ENCODE measurements around the gene MON2. TPM values are rescaled to one million over a fixed set of nuclear protein-coding genes. Genes with fewer than 3 reads are reported as not detected.
A peak's percentile ranks its signal among the peaks of the same experiment; 100 is the strongest.

MON2 gene
- polyA plus RNA-seq, 1 experiment = 7.8 TPM

DNA sequence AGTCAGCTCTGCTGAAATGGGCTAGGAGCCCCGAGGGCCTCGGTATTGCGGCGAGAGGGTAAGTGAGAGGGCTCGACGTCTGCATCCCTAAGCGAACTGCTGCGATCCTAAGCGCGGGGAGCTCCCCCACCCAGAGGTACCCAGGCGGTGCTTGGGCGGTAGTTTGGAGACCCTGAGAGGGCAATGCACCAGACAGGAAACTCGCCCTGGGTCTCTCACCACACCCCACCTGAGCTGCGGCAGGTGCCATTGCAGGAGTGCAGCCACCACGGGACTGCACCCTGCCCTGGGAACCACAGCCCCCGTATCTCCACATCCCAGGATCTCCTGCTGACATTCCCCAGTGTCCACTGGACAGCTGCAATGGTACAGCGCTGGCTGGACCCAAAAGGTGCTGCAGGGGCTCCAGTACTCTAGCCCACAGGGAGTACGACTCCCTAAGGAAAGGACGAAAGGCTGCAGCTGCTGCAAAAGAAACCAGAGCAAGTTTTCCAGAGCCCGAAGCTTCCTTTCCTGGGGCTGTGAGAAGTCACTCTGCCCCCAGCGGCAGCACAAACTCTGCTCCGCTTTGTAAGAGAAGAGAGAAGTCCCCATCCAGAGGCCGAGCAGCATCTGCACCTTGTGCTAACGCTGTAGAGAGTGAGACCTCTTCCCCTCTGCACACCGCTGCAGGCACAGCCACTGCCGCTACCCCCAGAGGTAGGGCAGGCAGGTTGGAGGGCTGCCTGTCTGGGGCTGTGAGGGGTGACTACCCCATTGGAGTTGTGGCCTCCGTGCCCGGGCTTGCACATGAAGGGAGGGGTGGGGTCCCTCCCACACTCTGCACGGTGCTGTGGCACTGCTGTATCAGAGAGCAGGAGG lies 31.1 kb upstream of the MON2 start:
- peak overlapping the region; percentile 45 for H3K4me3 ChIP-seq (ENCODE audit: low read depth, low read length)
- peaks cover 9% of the 10 kb centered on the region; the same call in 1 of the 2 replicates for H3K27me3 ChIP-seq (ENCODE audit: control insufficient read depth, insufficient read depth, low read length)
- ChIA-PET POLR2A (no interaction called here), CTCF (interaction anchor here (0.7 to 5.1 kb wide), 22 partner anchors 9 to 633 kb away, joined by 3 to 97 read pairs (median 6); partner anchors contain the start of gene MON2)
- TF ChIP-seq CTCF (IDR thresholded peaks at IDR 0.05; ENCODE audit: insufficient read depth, low read depth, low read length) = peak; percentile 77
- H3K36me3 ChIP-seq (ENCODE audit: control insufficient read depth, insufficient read depth, low read length) = no peaks in the 10 kb centered on the region
- DNase-seq (ENCODE audit: low read depth) = no peak

DNA sequence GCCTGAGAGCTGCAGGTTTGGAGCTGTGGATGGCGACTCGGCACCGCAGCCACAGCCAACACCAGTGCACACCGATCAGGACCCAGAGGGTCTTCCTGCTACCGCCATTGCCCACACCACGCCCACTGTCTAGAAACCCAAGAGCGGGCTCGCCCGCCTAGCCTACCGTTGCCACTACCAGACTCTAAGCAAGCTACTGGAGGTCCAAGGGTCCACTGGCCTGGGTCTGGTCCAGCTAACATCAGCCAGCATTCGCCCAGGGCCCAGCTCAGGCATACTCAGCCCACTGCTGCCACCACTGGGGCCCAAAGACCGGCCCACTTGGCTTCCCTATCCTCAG lies 30.5 kb upstream of the MON2 start:
- DNase-seq (ENCODE audit: low read depth) = no peak
- TF ChIP-seq CTCF (IDR thresholded peaks at IDR 0.05; ENCODE audit: insufficient read depth, low read depth, low read length) = no peak
- no peak overlapping the region for H3K4me3 ChIP-seq (ENCODE audit: low read depth, low read length)
- peaks cover 9% of the 10 kb centered on the region; the same call in 1 of the 2 replicates for H3K27me3 ChIP-seq (ENCODE audit: control insufficient read depth, insufficient read depth, low read length)
- CTCF ChIA-PET = interaction anchor here (0.6 to 5.1 kb wide), 16 partner anchors 10 to 632 kb away, joined by 3 to 97 read pairs (median 5); partner anchors contain the start of gene MON2
- POLR2A ChIA-PET = no interaction called here
- H3K36me3 ChIP-seq (ENCODE audit: control insufficient read depth, insufficient read depth, low read length) = no peaks in the 10 kb centered on the region

DNA sequence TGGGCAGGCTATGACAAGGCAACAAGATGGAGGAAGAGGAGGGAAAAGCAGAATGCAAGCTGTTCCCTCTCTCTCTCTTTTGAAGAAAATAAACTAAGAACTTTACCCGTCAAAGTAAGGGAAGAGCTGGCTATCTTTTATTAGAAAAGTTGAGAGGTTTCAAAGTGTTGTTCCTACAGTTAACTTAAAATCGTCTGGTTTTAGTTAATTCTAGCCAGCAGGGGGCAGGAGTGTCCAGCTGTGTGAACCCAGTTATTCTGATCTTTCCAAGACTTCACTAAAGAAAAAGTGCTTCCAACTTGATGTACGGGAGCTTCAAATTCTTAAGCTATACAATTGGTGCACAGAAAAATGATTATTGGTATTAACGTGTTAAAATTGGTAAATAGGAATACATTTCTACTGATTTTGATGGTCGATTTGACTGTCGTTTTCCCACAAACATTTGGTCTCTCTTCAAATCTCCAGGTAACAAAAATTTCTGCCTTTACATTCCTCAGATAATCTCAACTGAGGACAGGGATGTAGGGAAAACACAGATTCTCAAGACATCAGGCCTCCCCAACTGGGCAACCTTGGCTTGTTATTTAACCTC lies 28.4 kb upstream of the MON2 start:
- H3K36me3 ChIP-seq (ENCODE audit: control insufficient read depth, insufficient read depth, low read length) = no peaks in the 10 kb centered on the region

DNA sequence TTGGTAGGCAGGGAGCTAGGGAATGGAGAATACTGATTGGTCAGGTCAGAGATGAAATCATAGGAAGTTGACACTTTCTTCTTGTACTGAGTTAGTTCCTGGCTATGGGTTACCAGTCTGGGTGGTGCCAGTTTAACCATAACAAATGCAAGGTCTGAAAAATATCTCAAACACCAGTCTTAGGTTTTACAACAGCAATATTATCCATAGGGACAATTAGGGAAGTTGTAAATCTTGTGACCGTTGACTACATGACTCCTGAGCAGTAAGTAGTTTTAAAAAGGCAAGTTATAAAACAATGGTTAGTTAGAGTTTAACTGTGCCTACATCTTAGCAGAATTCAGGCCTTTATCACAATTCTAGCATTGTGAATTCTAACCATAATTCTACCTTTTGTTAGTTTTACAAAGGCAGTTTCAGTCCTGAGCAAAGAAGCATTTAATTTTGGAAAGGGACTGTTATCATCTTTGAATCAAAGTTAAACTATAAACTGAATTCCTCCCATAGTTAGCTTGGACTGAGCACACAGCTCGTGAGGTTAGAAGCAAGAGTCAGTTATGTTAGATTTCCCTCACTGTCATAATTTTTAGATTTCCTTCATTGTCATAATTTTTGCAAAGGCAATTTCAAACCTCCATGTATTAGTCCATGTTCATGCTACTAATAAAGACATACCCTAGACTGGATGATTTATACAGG lies 19.7 kb upstream of the MON2 start:
- POLR2A ChIA-PET = no interaction called here

More for the DNA sequence above, 28.4 kb upstream of the MON2 start:
- no peak for DNase-seq (ENCODE audit: low read depth)
- H3K4me3 ChIP-seq (ENCODE audit: low read depth, low read length) = no peak overlapping the region
- peak; percentile 64 for TF ChIP-seq CTCF (IDR thresholded peaks at IDR 0.05; ENCODE audit: insufficient read depth, low read depth, low read length)
- H3K27me3 ChIP-seq (ENCODE audit: control insufficient read depth, insufficient read depth, low read length) = peaks cover 5% of the 10 kb centered on the region; the same call in 1 of the 2 replicates
- POLR2A ChIA-PET = interaction anchor here (0.6 kb wide), 1 partner anchor 143 kb away, joined by 5 read pairs; no protein-coding TSS in a partner anchor
- CTCF ChIA-PET = interaction anchor here (0.7 to 5.1 kb wide), 26 partner anchors 8 to 641 kb away, joined by 3 to 97 read pairs (median 4); partner anchors contain the start of genes MON2 and USP15

More for the DNA sequence above, 19.7 kb upstream of the MON2 start:
- CTCF ChIA-PET = interaction anchor here (1.1 to 2.7 kb wide), 4 partner anchors 9 to 352 kb away, joined by 3 to 20 read pairs (median 8); no protein-coding TSS in a partner anchor
- no peak overlapping the region for H3K4me3 ChIP-seq (ENCODE audit: low read depth, low read length)
- no peaks in the 10 kb centered on the region for H3K36me3 ChIP-seq (ENCODE audit: control insufficient read depth, insufficient read depth, low read length)
- no peak for TF ChIP-seq CTCF (IDR thresholded peaks at IDR 0.05; ENCODE audit: insufficient read depth, low read depth, low read length)
- H3K27me3 ChIP-seq (ENCODE audit: control insufficient read depth, insufficient read depth, low read length) = peaks cover 2% of the 10 kb centered on the region; the same call in 1 of the 2 replicates
- DNase-seq (ENCODE audit: low read depth) = no peak
